ENCODE data around the gene RAPGEF1.
"Not testable (repeated sequence)": the region's sequence is repeated elsewhere in the genome, so short reads cannot be mapped to it uniquely, and the experiment has no call there.

Gene RAPGEF1

GRCh38 chr9:131656356-131657036 lies 83.4 kb downstream of the RAPGEF1 start:
- DNase-seq (ENCODE audit: extremely low read depth in 1 of 2, low read depth in 1 of 2) = peak in 1 of 2 donors; percentile 46

GRCh38 chr9:131654369-131654768 lies 85.5 kb downstream of the RAPGEF1 start:
- DNase-seq (ENCODE audit: extremely low read depth in 1 of 2, low read depth in 1 of 2) = not testable (repeated sequence)

GRCh38 chr9:131651599-131651998 lies 88.3 kb downstream of the RAPGEF1 start:
- no peak for DNase-seq (ENCODE audit: extremely low read depth in 1 of 2, low read depth in 1 of 2)

DNA sequence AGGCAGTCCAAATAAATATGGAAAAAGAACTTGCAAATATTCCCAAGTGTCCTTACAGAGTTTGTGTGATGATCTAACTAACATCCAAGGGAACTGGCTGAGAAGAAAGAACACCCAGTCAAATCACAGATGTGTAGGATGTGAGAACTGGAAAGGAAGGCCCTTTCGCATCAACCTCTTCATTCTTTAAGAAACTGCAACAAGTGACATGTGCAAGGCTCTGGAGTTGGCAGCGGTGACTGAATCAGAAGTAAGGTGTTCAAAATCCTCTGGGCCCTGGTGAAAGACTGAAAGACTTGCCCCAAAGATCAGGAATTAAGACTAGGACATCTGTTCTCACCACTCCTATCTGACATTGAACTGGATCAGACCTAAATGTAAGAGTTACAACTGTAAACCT lies 88.7 kb downstream of the RAPGEF1 start:
- DNase-seq (ENCODE audit: extremely low read depth in 1 of 2, low read depth in 1 of 2) = no peak

GRCh38 chr9:131650254-131650653 lies 89.6 kb downstream of the RAPGEF1 start:
- DNase-seq (ENCODE audit: extremely low read depth in 1 of 2, low read depth in 1 of 2) = no peak

DNA sequence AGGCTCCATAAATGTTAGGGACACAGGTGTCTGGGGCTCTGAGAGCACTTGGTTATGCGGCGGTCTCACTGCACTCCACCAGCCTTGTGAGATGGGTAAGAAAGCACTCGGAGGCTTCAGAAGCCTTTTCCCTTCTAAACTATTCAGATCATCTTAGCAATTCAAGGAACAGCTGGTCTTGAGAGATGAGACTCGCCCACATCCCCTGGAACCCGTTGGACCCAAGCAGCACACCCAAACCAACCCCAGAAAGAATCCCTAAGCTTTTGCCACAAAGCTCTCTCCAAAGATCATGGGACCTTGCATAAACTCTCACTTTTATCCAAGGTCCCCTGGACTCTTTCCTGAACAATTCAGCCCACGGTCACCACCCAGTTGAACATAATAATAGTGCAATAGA lies 90.2 kb downstream of the RAPGEF1 start:
- no peak for DNase-seq (ENCODE audit: extremely low read depth in 1 of 2, low read depth in 1 of 2)

- no peak for DNase-seq (ENCODE audit: extremely low read depth in 1 of 2, low read depth in 1 of 2)
Observed at GRCh38 chr9:131645078-131645776, 94.6 kb downstream of the RAPGEF1 start.

GRCh38 chr9:131642496-131643083 lies 97.3 kb downstream of the RAPGEF1 start:
- no peak for DNase-seq (ENCODE audit: extremely low read depth in 1 of 2, low read depth in 1 of 2)

- no peak for DNase-seq (ENCODE audit: extremely low read depth in 1 of 2, low read depth in 1 of 2)
Observed at GRCh38 chr9:131641618-131642495, 98.0 kb downstream of the RAPGEF1 start.

DNA sequence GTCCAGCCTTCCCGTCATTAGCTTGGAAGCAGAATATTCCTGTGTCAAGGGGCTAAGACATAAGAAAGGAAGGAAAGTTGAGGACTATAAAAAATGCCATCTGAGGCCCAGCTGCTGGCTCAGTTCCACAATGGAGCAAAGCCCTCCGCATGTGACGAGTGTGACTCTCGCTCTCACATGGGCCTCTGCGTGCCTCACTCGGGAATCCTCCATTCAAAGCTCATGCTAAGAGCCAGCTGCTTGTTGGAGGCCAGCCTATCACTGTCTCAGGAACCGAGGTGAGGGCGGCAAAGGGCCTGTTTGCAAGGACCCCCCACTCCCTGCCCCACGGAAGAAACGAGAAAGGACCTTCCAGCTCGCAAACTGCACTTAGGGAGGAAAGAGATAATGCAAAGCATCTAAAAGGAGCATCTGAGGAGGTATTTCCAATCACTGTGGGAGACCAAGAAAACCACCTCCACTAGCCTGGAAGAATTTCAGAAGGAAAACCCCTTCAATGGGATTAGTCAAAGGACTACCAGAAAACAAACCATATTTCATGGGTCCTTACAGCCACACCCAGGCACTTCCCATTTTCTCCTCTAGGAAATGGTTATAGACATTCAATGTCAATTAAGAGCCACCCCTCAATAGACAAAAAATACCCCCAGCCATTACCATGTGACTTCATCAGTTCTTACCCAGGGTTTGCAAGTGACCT lies 99.3 kb downstream of the RAPGEF1 start:
- DNase-seq (ENCODE audit: extremely low read depth in 1 of 2, low read depth in 1 of 2) = no peak

- no peak for DNase-seq (ENCODE audit: extremely low read depth in 1 of 2, low read depth in 1 of 2)
Observed at GRCh38 chr9:131639769-131640437, 100.0 kb downstream of the RAPGEF1 start.

- no peak for DNase-seq (ENCODE audit: extremely low read depth in 1 of 2, low read depth in 1 of 2)
Observed at GRCh38 chr9:131636593-131636992, 103.3 kb downstream of the RAPGEF1 start.

DNA sequence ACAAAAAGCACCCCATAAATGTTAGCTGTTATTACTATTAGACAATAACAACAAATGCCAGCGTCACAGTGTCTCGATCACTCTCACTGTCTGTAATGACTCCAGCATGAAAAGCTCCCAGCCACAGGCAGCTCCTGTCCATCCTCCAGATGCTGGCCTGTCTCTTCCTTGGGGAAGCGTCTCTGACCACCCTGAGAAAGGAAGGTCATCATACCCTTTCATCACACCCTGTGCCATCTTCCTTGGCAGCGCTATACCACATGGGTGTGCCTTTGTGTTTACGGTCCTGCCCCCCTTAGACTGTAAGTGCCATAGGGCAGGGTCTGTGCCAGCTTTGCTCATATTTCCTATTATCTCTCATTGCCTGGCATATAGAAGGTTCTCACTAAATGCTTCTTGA lies 104.0 kb downstream of the RAPGEF1 start:
- no peak for DNase-seq (ENCODE audit: extremely low read depth in 1 of 2, low read depth in 1 of 2)

- DNase-seq (ENCODE audit: extremely low read depth in 1 of 2, low read depth in 1 of 2) = peak; percentile 48 to 49
Observed at GRCh38 chr9:131635285-131635684, 104.6 kb downstream of the RAPGEF1 start.

GRCh38 chr9:131633491-131634031 lies 106.3 kb downstream of the RAPGEF1 start:
- no peak for DNase-seq (ENCODE audit: extremely low read depth in 1 of 2, low read depth in 1 of 2)

GRCh38 chr9:131631306-131631705 lies 108.6 kb downstream of the RAPGEF1 start:
- no peak for DNase-seq (ENCODE audit: extremely low read depth in 1 of 2, low read depth in 1 of 2)

- no peak for DNase-seq (ENCODE audit: extremely low read depth in 1 of 2, low read depth in 1 of 2)
Observed at GRCh38 chr9:131630205-131630831, 109.6 kb downstream of the RAPGEF1 start.

- DNase-seq (ENCODE audit: extremely low read depth in 1 of 2, low read depth in 1 of 2) = no peak
Observed at GRCh38 chr9:131629825-131630204, 110.1 kb downstream of the RAPGEF1 start.

DNA sequence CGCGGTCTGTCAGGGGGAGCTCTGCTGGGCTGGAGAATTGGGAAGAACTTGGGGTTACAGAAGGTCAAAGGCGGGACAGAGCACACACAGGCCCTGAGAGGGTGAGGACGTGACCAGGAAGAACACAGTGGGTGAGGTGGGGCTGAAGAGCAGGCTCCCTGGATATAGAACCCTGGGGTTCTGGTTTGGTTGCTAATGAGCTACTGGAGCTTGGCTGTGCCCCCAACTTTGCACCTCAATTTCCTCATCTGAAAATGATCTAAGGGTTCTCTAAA lies 110.7 kb downstream of the RAPGEF1 start:
- DNase-seq (ENCODE audit: extremely low read depth in 1 of 2, low read depth in 1 of 2) = no peak

Measured in activated CD8-positive, alpha-beta memory T cell treated with anti-CD3 and anti-CD28 coated beads for 1 hour (primary cell).